ENCODE measurements around the gene KIF3B. TPM values are rescaled to one million over a fixed set of nuclear protein-coding genes. Genes with fewer than 3 reads are reported as not detected.
"Not testable (repeated sequence)": the region's sequence is repeated elsewhere in the genome, so short reads cannot be mapped to it uniquely, and the experiment has no call there.

The KIF3B gene
- total RNA-seq, 1 donor from 2014 or later = 37.0 TPM

GRCh38 chr20:32365564-32365963, 88.1 kb downstream of the KIF3B start:
- no peaks in the 10 kb centered on the region for H3K27me3 ChIP-seq (ENCODE audit: control insufficient read depth, insufficient read depth, low read length)
- no peak overlapping the region for H3K4me3 ChIP-seq (ENCODE audit: low read depth, low read length)
- H3K36me3 ChIP-seq (ENCODE audit: control insufficient read depth, insufficient read depth, low read length) = no peaks in the 10 kb centered on the region
- TF ChIP-seq, protein P1, sequence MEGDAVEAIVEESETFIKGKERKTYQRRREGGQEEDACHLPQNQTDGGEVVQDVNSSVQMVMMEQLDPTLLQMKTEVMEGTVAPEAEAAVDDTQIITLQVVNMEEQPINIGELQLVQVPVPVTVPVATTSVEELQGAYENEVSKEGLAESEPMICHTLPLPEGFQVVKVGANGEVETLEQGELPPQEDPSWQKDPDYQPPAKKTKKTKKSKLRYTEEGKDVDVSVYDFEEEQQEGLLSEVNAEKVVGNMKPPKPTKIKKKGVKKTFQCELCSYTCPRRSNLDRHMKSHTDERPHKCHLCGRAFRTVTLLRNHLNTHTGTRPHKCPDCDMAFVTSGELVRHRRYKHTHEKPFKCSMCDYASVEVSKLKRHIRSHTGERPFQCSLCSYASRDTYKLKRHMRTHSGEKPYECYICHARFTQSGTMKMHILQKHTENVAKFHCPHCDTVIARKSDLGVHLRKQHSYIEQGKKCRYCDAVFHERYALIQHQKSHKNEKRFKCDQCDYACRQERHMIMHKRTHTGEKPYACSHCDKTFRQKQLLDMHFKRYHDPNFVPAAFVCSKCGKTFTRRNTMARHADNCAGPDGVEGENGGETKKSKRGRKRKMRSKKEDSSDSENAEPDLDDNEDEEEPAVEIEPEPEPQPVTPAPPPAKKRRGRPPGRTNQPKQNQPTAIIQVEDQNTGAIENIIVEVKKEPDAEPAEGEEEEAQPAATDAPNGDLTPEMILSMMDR (IDR thresholded peaks at IDR 0.05; ENCODE audit: insufficient read depth, low read length, poor library complexity, severe bottlenecking) = no peak
- DNase-seq (ENCODE audit: low read depth) = no peak

DNA sequence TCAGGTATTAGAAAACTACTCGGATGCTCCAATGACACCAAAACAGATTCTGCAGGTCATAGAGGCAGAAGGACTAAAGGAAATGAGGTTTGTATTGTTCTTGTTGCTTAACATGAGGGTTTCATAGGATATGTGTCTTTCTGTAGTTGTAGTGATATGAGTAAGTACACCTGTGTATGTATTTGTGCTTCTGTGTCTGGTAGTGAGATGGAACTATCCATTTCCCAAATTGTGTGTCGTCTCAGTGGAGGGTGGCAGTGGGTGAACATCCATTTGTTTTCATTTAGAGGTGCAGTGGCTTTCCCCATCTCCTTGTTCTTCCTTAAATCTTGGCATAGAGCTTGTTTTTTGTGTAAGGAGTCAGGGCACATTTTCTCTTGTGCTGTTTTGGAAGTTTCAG, 88.9 kb downstream of the KIF3B start:
- no peak overlapping the region for H3K4me3 ChIP-seq (ENCODE audit: low read depth, low read length)
- H3K27me3 ChIP-seq (ENCODE audit: control insufficient read depth, insufficient read depth, low read length) = no peaks in the 10 kb centered on the region
- DNase-seq (ENCODE audit: low read depth) = no peak
- H3K36me3 ChIP-seq (ENCODE audit: control insufficient read depth, insufficient read depth, low read length) = peaks cover 1% of the 10 kb centered on the region
- TF ChIP-seq, protein P1 (IDR thresholded peaks at IDR 0.05; ENCODE audit: insufficient read depth, low read length, poor library complexity, severe bottlenecking) = no peak

GRCh38 chr20:32368323-32368722, 90.9 kb downstream of the KIF3B start:
- no peak for DNase-seq (ENCODE audit: low read depth)
- TF ChIP-seq, protein P1 (IDR thresholded peaks at IDR 0.05; ENCODE audit: insufficient read depth, low read length, poor library complexity, severe bottlenecking) = no peak
- Histone ChIP-seq H3K4me3 (ENCODE audit: low read depth, low read length) (no peak overlapping the region), H3K36me3 (ENCODE audit: control insufficient read depth, insufficient read depth, low read length) (peaks cover 1% of the 10 kb centered on the region), H3K27me3 (ENCODE audit: control insufficient read depth, insufficient read depth, low read length) (no peaks in the 10 kb centered on the region)

- no peaks in the 10 kb centered on the region for H3K27me3 ChIP-seq (ENCODE audit: control insufficient read depth, insufficient read depth, low read length)
- TF ChIP-seq, protein P1 (IDR thresholded peaks at IDR 0.05; ENCODE audit: insufficient read depth, low read length, poor library complexity, severe bottlenecking) = no peak
- no peak overlapping the region for H3K4me3 ChIP-seq (ENCODE audit: low read depth, low read length)
- DNase-seq (ENCODE audit: low read depth) = no peak
- H3K36me3 ChIP-seq (ENCODE audit: control insufficient read depth, insufficient read depth, low read length) = peaks cover 1% of the 10 kb centered on the region
Observed at GRCh38 chr20:32368925-32369324, 91.5 kb downstream of the KIF3B start.

GRCh38 chr20:32370897-32371296, 93.4 kb downstream of the KIF3B start:
- H3K4me3 ChIP-seq (ENCODE audit: low read depth, low read length) = no peak overlapping the region
- H3K27me3 ChIP-seq (ENCODE audit: control insufficient read depth, insufficient read depth, low read length) = no peaks in the 10 kb centered on the region
- TF ChIP-seq, protein P1 (IDR thresholded peaks at IDR 0.05; ENCODE audit: insufficient read depth, low read length, poor library complexity, severe bottlenecking) = no peak
- DNase-seq (ENCODE audit: low read depth) = no peak
- H3K36me3 ChIP-seq (ENCODE audit: control insufficient read depth, insufficient read depth, low read length) = peaks cover 1% of the 10 kb centered on the region

DNA sequence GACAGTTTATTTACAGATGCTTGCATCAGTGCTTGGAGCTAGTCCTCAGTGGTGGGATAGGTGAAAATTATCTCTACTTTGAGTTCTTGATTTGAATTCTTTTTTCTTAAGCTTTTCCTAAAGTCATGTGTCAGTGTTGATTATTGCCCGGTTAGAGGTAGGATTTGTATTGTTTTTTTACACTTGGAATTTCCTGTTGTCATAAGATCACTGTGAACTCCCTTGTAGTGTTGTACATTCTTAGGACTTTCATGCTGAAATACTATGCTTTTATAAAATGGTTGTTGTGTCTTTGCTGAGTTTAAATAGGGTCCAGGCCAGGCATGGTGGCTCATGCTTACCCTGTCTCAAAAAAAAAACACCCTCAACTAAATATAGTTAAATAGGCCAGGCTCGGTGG, 101.0 kb downstream of the KIF3B start:
- Histone ChIP-seq H3K36me3 (ENCODE audit: control insufficient read depth, insufficient read depth, low read length) (no peaks in the 10 kb centered on the region), H3K27me3 (ENCODE audit: control insufficient read depth, insufficient read depth, low read length) (no peaks in the 10 kb centered on the region)
- TF ChIP-seq, protein P1 (IDR thresholded peaks at IDR 0.05; ENCODE audit: insufficient read depth, low read length, poor library complexity, severe bottlenecking) = no peak

GRCh38 chr20:32380037-32380436, 102.6 kb downstream of the KIF3B start:
- not testable (repeated sequence) for H3K27me3 ChIP-seq (ENCODE audit: control insufficient read depth, insufficient read depth, low read length); DNase-seq (ENCODE audit: low read depth); H3K4me3 ChIP-seq (ENCODE audit: low read depth, low read length); H3K36me3 ChIP-seq (ENCODE audit: control insufficient read depth, insufficient read depth, low read length)

More for the DNA sequence above, 101.0 kb downstream of the KIF3B start:
- no peak for DNase-seq (ENCODE audit: low read depth)
- H3K4me3 ChIP-seq (ENCODE audit: low read depth, low read length) = no peak overlapping the region

Data from kidney epithelial cell (primary cell).